ENCODE data around the gene OR2S2.

DNA sequence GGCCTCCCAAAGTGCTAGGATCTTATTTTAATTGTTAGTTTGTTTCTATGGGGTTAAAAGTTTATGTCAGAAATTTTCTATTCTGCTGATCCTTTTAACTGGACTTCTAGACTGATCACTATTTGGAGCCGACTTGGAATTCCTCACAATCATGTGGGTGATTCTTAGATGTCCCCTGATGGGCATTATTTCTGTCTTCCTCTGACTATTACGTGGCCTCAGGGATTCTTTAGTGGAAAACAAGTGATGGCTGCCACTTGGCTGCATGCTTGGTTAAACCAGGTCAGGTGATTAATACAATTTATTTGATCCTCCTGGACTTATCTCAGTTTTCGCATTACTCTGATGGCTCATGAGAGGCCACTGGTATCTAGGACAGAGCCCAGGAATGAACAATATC is 32.2 kb upstream of the OR2S2 start:
- TF ChIP-seq, protein P1, sequence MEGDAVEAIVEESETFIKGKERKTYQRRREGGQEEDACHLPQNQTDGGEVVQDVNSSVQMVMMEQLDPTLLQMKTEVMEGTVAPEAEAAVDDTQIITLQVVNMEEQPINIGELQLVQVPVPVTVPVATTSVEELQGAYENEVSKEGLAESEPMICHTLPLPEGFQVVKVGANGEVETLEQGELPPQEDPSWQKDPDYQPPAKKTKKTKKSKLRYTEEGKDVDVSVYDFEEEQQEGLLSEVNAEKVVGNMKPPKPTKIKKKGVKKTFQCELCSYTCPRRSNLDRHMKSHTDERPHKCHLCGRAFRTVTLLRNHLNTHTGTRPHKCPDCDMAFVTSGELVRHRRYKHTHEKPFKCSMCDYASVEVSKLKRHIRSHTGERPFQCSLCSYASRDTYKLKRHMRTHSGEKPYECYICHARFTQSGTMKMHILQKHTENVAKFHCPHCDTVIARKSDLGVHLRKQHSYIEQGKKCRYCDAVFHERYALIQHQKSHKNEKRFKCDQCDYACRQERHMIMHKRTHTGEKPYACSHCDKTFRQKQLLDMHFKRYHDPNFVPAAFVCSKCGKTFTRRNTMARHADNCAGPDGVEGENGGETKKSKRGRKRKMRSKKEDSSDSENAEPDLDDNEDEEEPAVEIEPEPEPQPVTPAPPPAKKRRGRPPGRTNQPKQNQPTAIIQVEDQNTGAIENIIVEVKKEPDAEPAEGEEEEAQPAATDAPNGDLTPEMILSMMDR (conservative IDR thresholded peaks at IDR 0.05; ENCODE audit: low read length): no peak
- no peak for TF ChIP-seq EZH2phosphoT487 (IDR thresholded peaks at IDR 0.05; ENCODE audit: borderline replicate concordance, low read depth, low read length)

All from OCI-LY7 (cell line).